ENCODE data around the gene CD81. TPM values are rescaled to one million over a fixed set of nuclear protein-coding genes. Genes with fewer than 3 reads are reported as not detected.
A peak's percentile ranks its signal among the peaks of the same experiment; 100 is the strongest.
"Not testable (repeated sequence)": the region's sequence is repeated elsewhere in the genome, so short reads cannot be mapped to it uniquely, and the experiment has no call there.

CD81 gene
- total RNA-seq, result 100 to 1,000 TPM; 132 to 134 TPM

GRCh38 chr11:2376751-2377451, at the start of gene CD81:
Gene CD81, plus strand, starts transcription at chr11:2377310. Its CDS starts 240 bp downstream, at chr11:2377550.
- Mint-ChIP-seq H3K36me3 (peaks cover 6% of the 10 kb centered on the region), H3K9me3 (no peaks in the 10 kb centered on the region), H3K27me3 (no peaks in the 10 kb centered on the region), H3K27ac (peak within 1 kb of the TSS; percentile 58), H3K4me3 (peak within 1 kb of the TSS; percentile 88), H3K4me1 (peaks cover 15% of the 10 kb centered on the region)
- DNase-seq, result peak; percentile 66

- Mint-ChIP-seq H3K9me3 (no peaks in the 10 kb centered on the region), H3K4me1 (no peaks in the 10 kb centered on the region), H3K27me3 (peaks cover 12% of the 10 kb centered on the region), H3K27ac (no peak overlapping the region), H3K4me3 (no peak overlapping the region), H3K36me3 (no peaks in the 10 kb centered on the region)
- no peak for DNase-seq
Measured at GRCh38 chr11:2328021-2328420, 49.1 kb upstream of the CD81 start.

- Mint-ChIP-seq H3K27me3 (peaks cover 12% of the 10 kb centered on the region), H3K4me1 (no peaks in the 10 kb centered on the region), H3K9me3 (no peaks in the 10 kb centered on the region), H3K36me3 (no peaks in the 10 kb centered on the region), H3K27ac (no peak overlapping the region), H3K4me3 (no peak overlapping the region)
- no peak for DNase-seq
Measured at GRCh38 chr11:2328656-2329354, 48.3 kb upstream of the CD81 start.

- Mint-ChIP-seq H3K36me3 (no peaks in the 10 kb centered on the region), H3K4me3 (no peak overlapping the region), H3K27me3 (peaks cover 12% of the 10 kb centered on the region)
Measured at GRCh38 chr11:2329551-2329950, 47.6 kb upstream of the CD81 start.

GRCh38 chr11:2330696-2331095, 46.4 kb upstream of the CD81 start:
- H3K36me3 Mint-ChIP-seq, result no peaks in the 10 kb centered on the region
- H3K9me3 Mint-ChIP-seq, result no peaks in the 10 kb centered on the region
- no peak overlapping the region for H3K4me3 Mint-ChIP-seq
- H3K4me1 Mint-ChIP-seq, result no peaks in the 10 kb centered on the region
- H3K27ac Mint-ChIP-seq, result no peak overlapping the region
- DNase-seq, result no peak
- H3K27me3 Mint-ChIP-seq, result peaks cover 18% of the 10 kb centered on the region

More at GRCh38 chr11:2329551-2329950, 47.6 kb upstream of the CD81 start:
- no peak for DNase-seq
- Mint-ChIP-seq H3K27ac (no peak overlapping the region), H3K9me3 (no peaks in the 10 kb centered on the region), H3K4me1 (no peaks in the 10 kb centered on the region)

GRCh38 chr11:2331404-2331803, 45.7 kb upstream of the CD81 start:
- DNase-seq, result no peak
- Mint-ChIP-seq H3K9me3 (no peaks in the 10 kb centered on the region), H3K4me1 (no peaks in the 10 kb centered on the region), H3K4me3 (no peak overlapping the region), H3K27me3 (peaks cover 18% of the 10 kb centered on the region), H3K36me3 (no peaks in the 10 kb centered on the region), H3K27ac (no peak overlapping the region)

- not testable (repeated sequence) for DNase-seq, H3K27ac Mint-ChIP-seq, H3K36me3 Mint-ChIP-seq, H3K4me3 Mint-ChIP-seq, H3K9me3 Mint-ChIP-seq, H3K4me1 Mint-ChIP-seq
- H3K27me3 Mint-ChIP-seq, result peaks cover 26% of the 10 kb centered on the region
Measured at GRCh38 chr11:2332569-2332968, 44.5 kb upstream of the CD81 start.

- not testable (repeated sequence) for DNase-seq, H3K9me3 Mint-ChIP-seq, H3K36me3 Mint-ChIP-seq, H3K4me3 Mint-ChIP-seq, H3K4me1 Mint-ChIP-seq, H3K27ac Mint-ChIP-seq
- H3K27me3 Mint-ChIP-seq, result peaks cover 34% of the 10 kb centered on the region
Measured at GRCh38 chr11:2333486-2334205, 43.5 kb upstream of the CD81 start.

GRCh38 chr11:2335286-2335685, 41.8 kb upstream of the CD81 start:
- DNase-seq, H3K36me3 Mint-ChIP-seq, H3K9me3 Mint-ChIP-seq, H3K27ac Mint-ChIP-seq, H3K4me1 Mint-ChIP-seq, H3K4me3 Mint-ChIP-seq: not testable (repeated sequence)
- H3K27me3 Mint-ChIP-seq, result peaks cover 35% of the 10 kb centered on the region

- peaks cover 26% of the 10 kb centered on the region for H3K27me3 Mint-ChIP-seq
- not testable (repeated sequence) for H3K36me3 Mint-ChIP-seq, H3K9me3 Mint-ChIP-seq, H3K27ac Mint-ChIP-seq, H3K4me1 Mint-ChIP-seq, H3K4me3 Mint-ChIP-seq, DNase-seq
Measured at GRCh38 chr11:2338760-2339159, 38.4 kb upstream of the CD81 start.

- Mint-ChIP-seq H3K27me3 (peaks cover 12% of the 10 kb centered on the region), H3K36me3 (no peaks in the 10 kb centered on the region), H3K27ac (no peak overlapping the region), H3K4me1 (no peaks in the 10 kb centered on the region), H3K9me3 (peaks cover 3% of the 10 kb centered on the region), H3K4me3 (no peak overlapping the region)
- no peak for DNase-seq
Measured at GRCh38 chr11:2342557-2342956, 34.6 kb upstream of the CD81 start.

- Mint-ChIP-seq H3K9me3 (peaks cover 3% of the 10 kb centered on the region), H3K36me3 (no peaks in the 10 kb centered on the region), H3K27ac (no peak overlapping the region), H3K4me1 (no peaks in the 10 kb centered on the region), H3K4me3 (no peak overlapping the region), H3K27me3 (peaks cover 8% of the 10 kb centered on the region)
- no peak for DNase-seq
Measured at GRCh38 chr11:2342981-2343380, 34.1 kb upstream of the CD81 start.

- H3K27me3 Mint-ChIP-seq, result peaks cover 4% of the 10 kb centered on the region
- no peak for DNase-seq
- H3K4me3 Mint-ChIP-seq, result no peak overlapping the region
- H3K27ac Mint-ChIP-seq, result no peak overlapping the region
- no peaks in the 10 kb centered on the region for H3K4me1 Mint-ChIP-seq
- no peaks in the 10 kb centered on the region for H3K36me3 Mint-ChIP-seq
- peaks cover 5% of the 10 kb centered on the region for H3K9me3 Mint-ChIP-seq
Measured at GRCh38 chr11:2343502-2343901, 33.6 kb upstream of the CD81 start.

GRCh38 chr11:2345050-2345449, 32.1 kb upstream of the CD81 start:
- Mint-ChIP-seq H3K27ac (no peak overlapping the region), H3K27me3 (no peaks in the 10 kb centered on the region), H3K4me3 (no peak overlapping the region), H3K4me1 (no peaks in the 10 kb centered on the region), H3K9me3 (peaks cover 12% of the 10 kb centered on the region), H3K36me3 (peaks cover 1% of the 10 kb centered on the region)
- DNase-seq, result no peak

- no peak for DNase-seq
- Mint-ChIP-seq H3K27me3 (no peaks in the 10 kb centered on the region), H3K27ac (no peak overlapping the region), H3K9me3 (peaks cover 12% of the 10 kb centered on the region), H3K36me3 (peaks cover 1% of the 10 kb centered on the region), H3K4me1 (no peaks in the 10 kb centered on the region), H3K4me3 (no peak overlapping the region)
Measured at GRCh38 chr11:2346014-2346413, 31.1 kb upstream of the CD81 start.

All from activated naive CD8-positive, alpha-beta T cell treated with anti-CD3 and anti-CD28 coated beads for 36 hours (primary cell).